Neural cell (in vitro differentiated cells): ENCODE data around the gene USP48. TPM values are rescaled to one million over a fixed set of nuclear protein-coding genes. Genes with fewer than 3 reads are reported as not detected.
A peak's percentile ranks its signal among the peaks of the same experiment; 100 is the strongest.

Source experiments
- H2AFZ ChIP-seq: fragments of 200-600, 300-800 bp; sonication (generic), shearing (Covaris generic); 2 replicates; pipeline ENCODE4 v1.6.0; 2014; ENCODE audit warnings: low read depth, mild to moderate bottlenecking, antibody characterized with exemption, low read length, moderate library complexity
- H3F3A ChIP-seq: fragments of 200-600 bp; shearing (Covaris generic); 2 replicates; pipeline ENCODE4 v1.6.1; 2016; ENCODE audit warnings: mild to moderate bottlenecking, moderate library complexity, mixed read lengths, antibody characterized with exemption, low read length; ENCODE audit not compliant: insufficient read depth, poor library complexity, severe bottlenecking
- H3K27ac ChIP-seq: fragments of 200-600, 300-800 bp; sonication (generic), shearing (Covaris generic); 2 replicates; pipeline ENCODE4 v1.5.1; 2014; ENCODE audit warnings: mild to moderate bottlenecking, low read length, moderate library complexity
- H3K27me3 ChIP-seq: fragments of 300-800, 200-600 bp; sonication (generic), shearing (Covaris generic); 2 replicates; pipeline ENCODE4 v1.6.0; 2014; ENCODE audit warnings: mild to moderate bottlenecking, low read depth, low read length, moderate library complexity; ENCODE audit not compliant: insufficient read depth
- H3K36me3 ChIP-seq: fragments of 300-800, 200-600 bp; sonication (generic), shearing (Covaris generic); 2 replicates; pipeline ENCODE4 v1.5.1; 2014; ENCODE audit warnings: mild to moderate bottlenecking, antibody characterized with exemption, low read length, moderate library complexity; ENCODE audit not compliant: insufficient read depth
- H3K4me2 ChIP-seq: fragments of 300-800, 200-600 bp; sonication (generic), shearing (Covaris generic); 2 replicates; pipeline ENCODE4 v1.6.0; 2014; ENCODE audit warnings: mild to moderate bottlenecking, low read length
- H3K4me3 ChIP-seq: fragments of 300-800, 200-600 bp; sonication (generic), shearing (Covaris generic); 2 replicates; pipeline ENCODE4 v1.5.1; 2014; ENCODE audit warnings: mild to moderate bottlenecking, low read length, moderate library complexity
- H3K79me2 ChIP-seq: fragments of 200-600 bp; shearing (Covaris generic); replicated peaks from 2 replicates; pipeline ENCODE4 v1.6.0; 2014; ENCODE audit warnings: mild to moderate bottlenecking, low read length, moderate library complexity; ENCODE audit not compliant: insufficient read depth
- H3K9ac ChIP-seq: fragments of 300-800, 200-600 bp; sonication (generic), shearing (Covaris generic); 2 replicates; pipeline ENCODE4 v1.6.1; 2016; ENCODE audit warnings: mild to moderate bottlenecking, low read length, mixed read lengths
- H3K9me2 ChIP-seq: fragments of 200-600 bp; shearing (Covaris generic); 2 replicates; pipeline ENCODE4 v1.6.1; 2016; ENCODE audit warnings: mild to moderate bottlenecking, low read length, mixed read lengths; ENCODE audit not compliant: insufficient read depth
- H3K9me3 ChIP-seq: fragments of 200-600, 300-800 bp; sonication (generic), shearing (Covaris generic); 2 replicates; pipeline ENCODE4 v1.6.1; 2016; ENCODE audit warnings: mild to moderate bottlenecking, mixed run types, low read length, moderate library complexity, mixed read lengths
- H4K20me1 ChIP-seq: fragments of 200-600 bp; shearing (Covaris generic); 2 replicates; pipeline ENCODE4 v1.6.1; 2016; ENCODE audit warnings: mild to moderate bottlenecking, mixed run types; ENCODE audit not compliant: insufficient read depth
- EP300 ChIP-seq: fragments of 450-650 bp; conservative IDR thresholded peaks from 2 replicates; pipeline ENCODE4 v1.6.1; 2014; ENCODE audit warnings: antibody characterized with exemption, mild to moderate bottlenecking, moderate library complexity; ENCODE audit not compliant: poor library complexity, severe bottlenecking
- EZH2 ChIP-seq: fragments of 200-600, 300-800 bp; shearing (Covaris generic), sonication (generic); IDR thresholded peaks from 2 replicates; pipeline ENCODE4 v1.6.1; 2014; ENCODE audit warnings: antibody characterized with exemption, low read length, borderline replicate concordance, mild to moderate bottlenecking; ENCODE audit not compliant: insufficient read depth, poor library complexity, severe bottlenecking
- MXI1 ChIP-seq: fragments of 450-650 bp; conservative IDR thresholded peaks from 2 replicates; pipeline ENCODE4 v1.6.1; 2014; ENCODE audit warnings: antibody characterized with exemption, mild to moderate bottlenecking; ENCODE audit not compliant: poor library complexity, severe bottlenecking
- POLR2AphosphoS5 ChIP-seq: IDR thresholded peaks from 2 replicates; pipeline ENCODE4 v1.6.1; 2012
- RAD21 ChIP-seq: fragments of 450-650 bp; conservative IDR thresholded peaks from 2 replicates; pipeline ENCODE4 v1.6.1; 2014; ENCODE audit warnings: antibody characterized with exemption, mild to moderate bottlenecking, moderate library complexity
- SMC3 ChIP-seq: fragments of 450-650 bp; conservative IDR thresholded peaks from 2 replicates; pipeline ENCODE4 v1.6.1; 2014; ENCODE audit warnings: antibody characterized with exemption, mild to moderate bottlenecking, moderate library complexity; ENCODE audit not compliant: poor library complexity
- TAF1 ChIP-seq: IDR thresholded peaks from 2 replicates; pipeline ENCODE4 v1.6.1; 2012; ENCODE audit warnings: low read depth
- polyA plus RNA-seq: library from polyadenylated mRNA; depleted of rRNA; stranded (reverse); fragments of >200 nt; gene quantifications from 2 replicates; pipeline ENCODE4 v1.2.3, GENCODE V29; 2014
- TF ChIP-seq, protein P1 (sequence below): fragments of 450-650 bp; IDR thresholded peaks from 2 replicates; pipeline ENCODE4 v1.5.1; 2014; ENCODE audit warnings: antibody characterized with exemption, mild to moderate bottlenecking, moderate library complexity; ENCODE audit not compliant: poor library complexity, severe bottlenecking
- TF ChIP-seq, protein P2 (sequence below): IDR thresholded peaks from 2 replicates; pipeline ENCODE4 v1.6.1; 2012; ENCODE audit warnings: borderline replicate concordance

The USP48 gene
- polyA plus RNA-seq, 1 donor from 2014 or later: 67.2 TPM

DNA sequence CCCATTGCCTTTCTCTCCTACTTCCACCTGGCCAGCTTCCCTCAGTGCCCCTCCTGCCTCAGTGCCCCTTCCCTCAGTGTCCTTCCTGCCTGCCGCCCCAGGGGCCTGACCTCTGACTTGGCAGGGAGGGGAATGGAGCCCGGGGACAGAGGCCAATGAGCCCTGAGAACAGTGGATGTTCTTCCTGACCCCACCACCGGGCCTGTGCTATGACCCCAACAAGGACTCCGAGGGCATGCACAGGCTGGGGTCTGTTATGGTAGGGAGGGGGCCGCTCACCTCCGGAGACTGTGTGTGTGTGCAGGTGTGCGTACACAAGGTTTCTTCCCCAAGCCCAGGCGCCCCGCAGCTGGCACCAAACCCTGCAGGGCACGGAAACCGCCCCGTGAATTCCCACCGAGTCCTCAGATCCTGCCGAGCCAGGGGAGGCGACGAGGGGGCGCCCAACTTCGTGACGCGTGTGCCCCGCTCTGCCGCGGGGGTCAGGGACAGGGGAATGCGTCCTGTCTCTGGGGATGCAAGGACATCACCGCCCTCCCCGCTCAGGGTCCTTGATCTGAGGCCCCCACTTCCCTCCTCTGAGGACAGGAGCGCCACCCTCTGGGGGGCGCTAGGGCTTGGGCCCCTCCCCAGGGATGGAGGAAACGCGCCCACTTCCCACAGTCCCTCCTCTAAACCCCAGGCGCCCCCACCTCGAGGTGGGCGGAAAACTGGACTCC lies 114.6 kb downstream of the USP48 start:
- Histone ChIP-seq H3K36me3 (no peaks in the 10 kb centered on the region), H3K9me3 (no peaks in the 10 kb centered on the region), H3F3A (no peaks in the 10 kb centered on the region), H3K4me3 (peak overlapping the region; percentile 80), H2AFZ (no peak overlapping the region), H3K9me2 (no peaks in the 10 kb centered on the region), H3K4me2 (peak overlapping the region; percentile 65), H3K27ac (no peak overlapping the region), H3K9ac (peak overlapping the region; percentile 68), H3K27me3 (peaks cover 22% of the 10 kb centered on the region), H3K79me2 (no peaks in the 10 kb centered on the region), H4K20me1 (no peaks in the 10 kb centered on the region)
- TF ChIP-seq, protein P1, sequence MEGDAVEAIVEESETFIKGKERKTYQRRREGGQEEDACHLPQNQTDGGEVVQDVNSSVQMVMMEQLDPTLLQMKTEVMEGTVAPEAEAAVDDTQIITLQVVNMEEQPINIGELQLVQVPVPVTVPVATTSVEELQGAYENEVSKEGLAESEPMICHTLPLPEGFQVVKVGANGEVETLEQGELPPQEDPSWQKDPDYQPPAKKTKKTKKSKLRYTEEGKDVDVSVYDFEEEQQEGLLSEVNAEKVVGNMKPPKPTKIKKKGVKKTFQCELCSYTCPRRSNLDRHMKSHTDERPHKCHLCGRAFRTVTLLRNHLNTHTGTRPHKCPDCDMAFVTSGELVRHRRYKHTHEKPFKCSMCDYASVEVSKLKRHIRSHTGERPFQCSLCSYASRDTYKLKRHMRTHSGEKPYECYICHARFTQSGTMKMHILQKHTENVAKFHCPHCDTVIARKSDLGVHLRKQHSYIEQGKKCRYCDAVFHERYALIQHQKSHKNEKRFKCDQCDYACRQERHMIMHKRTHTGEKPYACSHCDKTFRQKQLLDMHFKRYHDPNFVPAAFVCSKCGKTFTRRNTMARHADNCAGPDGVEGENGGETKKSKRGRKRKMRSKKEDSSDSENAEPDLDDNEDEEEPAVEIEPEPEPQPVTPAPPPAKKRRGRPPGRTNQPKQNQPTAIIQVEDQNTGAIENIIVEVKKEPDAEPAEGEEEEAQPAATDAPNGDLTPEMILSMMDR: peak; percentile 47
- TF ChIP-seq, protein P2, sequence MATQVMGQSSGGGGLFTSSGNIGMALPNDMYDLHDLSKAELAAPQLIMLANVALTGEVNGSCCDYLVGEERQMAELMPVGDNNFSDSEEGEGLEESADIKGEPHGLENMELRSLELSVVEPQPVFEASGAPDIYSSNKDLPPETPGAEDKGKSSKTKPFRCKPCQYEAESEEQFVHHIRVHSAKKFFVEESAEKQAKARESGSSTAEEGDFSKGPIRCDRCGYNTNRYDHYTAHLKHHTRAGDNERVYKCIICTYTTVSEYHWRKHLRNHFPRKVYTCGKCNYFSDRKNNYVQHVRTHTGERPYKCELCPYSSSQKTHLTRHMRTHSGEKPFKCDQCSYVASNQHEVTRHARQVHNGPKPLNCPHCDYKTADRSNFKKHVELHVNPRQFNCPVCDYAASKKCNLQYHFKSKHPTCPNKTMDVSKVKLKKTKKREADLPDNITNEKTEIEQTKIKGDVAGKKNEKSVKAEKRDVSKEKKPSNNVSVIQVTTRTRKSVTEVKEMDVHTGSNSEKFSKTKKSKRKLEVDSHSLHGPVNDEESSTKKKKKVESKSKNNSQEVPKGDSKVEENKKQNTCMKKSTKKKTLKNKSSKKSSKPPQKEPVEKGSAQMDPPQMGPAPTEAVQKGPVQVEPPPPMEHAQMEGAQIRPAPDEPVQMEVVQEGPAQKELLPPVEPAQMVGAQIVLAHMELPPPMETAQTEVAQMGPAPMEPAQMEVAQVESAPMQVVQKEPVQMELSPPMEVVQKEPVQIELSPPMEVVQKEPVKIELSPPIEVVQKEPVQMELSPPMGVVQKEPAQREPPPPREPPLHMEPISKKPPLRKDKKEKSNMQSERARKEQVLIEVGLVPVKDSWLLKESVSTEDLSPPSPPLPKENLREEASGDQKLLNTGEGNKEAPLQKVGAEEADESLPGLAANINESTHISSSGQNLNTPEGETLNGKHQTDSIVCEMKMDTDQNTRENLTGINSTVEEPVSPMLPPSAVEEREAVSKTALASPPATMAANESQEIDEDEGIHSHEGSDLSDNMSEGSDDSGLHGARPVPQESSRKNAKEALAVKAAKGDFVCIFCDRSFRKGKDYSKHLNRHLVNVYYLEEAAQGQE: no peak

DNA sequence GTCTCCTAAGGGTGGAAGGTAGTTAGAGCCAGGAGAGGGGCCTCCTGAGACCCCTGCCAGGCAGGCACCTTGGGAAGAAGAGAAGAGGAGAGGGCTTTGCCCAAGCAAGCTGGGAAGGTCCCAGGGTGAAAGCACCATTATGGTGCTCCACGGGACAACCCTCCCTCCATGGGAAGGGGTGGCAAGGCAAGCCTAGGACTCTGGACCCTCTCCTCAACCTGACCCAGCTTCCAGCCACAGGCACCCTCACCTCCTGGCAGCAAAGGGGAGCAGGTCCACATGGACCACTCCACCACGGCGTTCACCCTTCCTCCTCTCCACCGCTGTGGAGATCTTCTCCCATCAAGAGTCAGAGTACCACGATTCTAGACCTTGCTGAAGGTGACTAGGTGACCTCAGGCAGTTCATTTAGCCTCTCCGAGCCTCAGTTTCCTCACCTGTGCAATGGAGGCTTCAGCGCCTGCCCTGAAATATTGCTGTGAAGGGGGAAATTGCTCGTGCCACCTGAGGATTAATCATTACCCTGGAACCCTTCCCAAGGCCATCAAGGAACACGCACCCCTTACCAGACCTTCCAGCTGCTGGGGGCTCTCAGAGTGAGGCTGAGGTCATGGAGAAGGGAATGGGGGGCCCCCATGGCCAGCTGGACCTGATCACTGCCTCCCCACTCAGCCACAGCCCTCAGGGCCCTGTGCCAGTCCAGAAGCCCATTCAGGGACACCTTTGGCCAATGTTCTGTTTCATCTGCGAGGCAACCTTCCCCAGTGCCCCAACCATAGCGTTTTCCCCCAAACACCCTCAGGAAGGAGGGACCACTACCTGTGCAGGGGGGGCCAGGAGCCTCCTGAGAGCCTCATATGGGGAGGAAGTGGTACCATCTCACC lies 115.4 kb downstream of the USP48 start:
- Histone ChIP-seq H3K27ac (no peak overlapping the region), H3K79me2 (no peaks in the 10 kb centered on the region), H3K9ac (peak overlapping the region; percentile 6), H3K27me3 (peaks cover 22% of the 10 kb centered on the region), H3K9me3 (no peaks in the 10 kb centered on the region), H3K4me3 (no peak overlapping the region), H3K36me3 (no peaks in the 10 kb centered on the region), H4K20me1 (no peaks in the 10 kb centered on the region), H3K4me2 (no peak overlapping the region), H3K9me2 (no peaks in the 10 kb centered on the region), H3F3A (no peaks in the 10 kb centered on the region), H2AFZ (no peak overlapping the region)
- no peak for TF ChIP-seq EZH2
- TF ChIP-seq MXI1: no peak
- TF ChIP-seq, protein P2: no peak
- TF ChIP-seq TAF1: no peak
- no peak for TF ChIP-seq SMC3
- TF ChIP-seq, protein P1: no peak
- TF ChIP-seq POLR2AphosphoS5: no peak
- no peak for TF ChIP-seq EP300
- no peak for TF ChIP-seq RAD21
